ENCODE results near the gene CNTROB.
A peak's percentile ranks its signal among the peaks of the same experiment; 100 is the strongest.
"Not testable (repeated sequence)": the region's sequence is repeated elsewhere in the genome, so short reads cannot be mapped to it uniquely, and the experiment has no call there.

Gene CNTROB

GRCh38 chr17:7947651-7948050 is 15.6 kb downstream of the CNTROB start:
- no peak for DNase-seq

GRCh38 chr17:7950578-7950977 is 18.6 kb downstream of the CNTROB start:
- DNase-seq = no peak

- no peak for DNase-seq
Measured at GRCh38 chr17:7951143-7951792, 19.3 kb downstream of the CNTROB start.

GRCh38 chr17:7953266-7953665 is 21.3 kb downstream of the CNTROB start:
- not testable (repeated sequence) for DNase-seq

GRCh38 chr17:7955414-7956227 is 23.6 kb downstream of the CNTROB start:
- no peak for DNase-seq

DNA sequence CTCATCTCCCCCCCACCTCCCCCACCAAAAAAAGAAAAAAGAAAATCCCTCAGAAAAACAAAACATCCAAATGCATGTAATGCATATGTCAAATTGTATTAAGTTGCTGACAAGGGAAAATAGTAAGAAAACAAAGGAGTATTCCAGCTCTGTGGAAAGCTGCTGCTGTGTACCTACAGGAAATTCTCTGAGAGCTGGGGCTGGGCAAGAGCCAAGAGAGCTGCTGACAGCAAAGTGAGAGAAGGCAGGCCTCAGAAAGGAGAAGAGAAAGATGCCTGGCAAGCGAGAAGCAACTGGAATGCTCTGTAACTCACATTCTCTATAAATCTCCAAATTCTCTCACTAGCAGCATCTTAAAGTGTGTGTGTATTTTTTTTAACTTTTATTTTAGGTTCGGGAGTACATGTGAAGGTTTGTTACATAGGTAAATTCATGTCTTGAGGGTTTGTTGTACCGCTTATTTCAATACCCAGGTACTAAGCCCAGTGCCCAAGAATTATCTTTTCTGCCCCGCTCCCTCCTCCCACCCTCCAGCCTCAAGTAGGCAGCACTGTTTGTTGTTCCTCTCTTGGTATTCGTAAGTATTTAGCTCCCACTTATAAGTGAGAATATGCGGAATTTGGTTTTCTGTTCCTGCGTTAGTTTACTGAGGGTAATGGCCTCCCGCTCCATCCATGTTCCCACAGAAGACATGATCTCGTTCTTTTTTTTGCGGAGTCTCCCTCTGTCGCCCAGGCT is 24.4 kb downstream of the CNTROB start:
- DNase-seq = no peak

DNA sequence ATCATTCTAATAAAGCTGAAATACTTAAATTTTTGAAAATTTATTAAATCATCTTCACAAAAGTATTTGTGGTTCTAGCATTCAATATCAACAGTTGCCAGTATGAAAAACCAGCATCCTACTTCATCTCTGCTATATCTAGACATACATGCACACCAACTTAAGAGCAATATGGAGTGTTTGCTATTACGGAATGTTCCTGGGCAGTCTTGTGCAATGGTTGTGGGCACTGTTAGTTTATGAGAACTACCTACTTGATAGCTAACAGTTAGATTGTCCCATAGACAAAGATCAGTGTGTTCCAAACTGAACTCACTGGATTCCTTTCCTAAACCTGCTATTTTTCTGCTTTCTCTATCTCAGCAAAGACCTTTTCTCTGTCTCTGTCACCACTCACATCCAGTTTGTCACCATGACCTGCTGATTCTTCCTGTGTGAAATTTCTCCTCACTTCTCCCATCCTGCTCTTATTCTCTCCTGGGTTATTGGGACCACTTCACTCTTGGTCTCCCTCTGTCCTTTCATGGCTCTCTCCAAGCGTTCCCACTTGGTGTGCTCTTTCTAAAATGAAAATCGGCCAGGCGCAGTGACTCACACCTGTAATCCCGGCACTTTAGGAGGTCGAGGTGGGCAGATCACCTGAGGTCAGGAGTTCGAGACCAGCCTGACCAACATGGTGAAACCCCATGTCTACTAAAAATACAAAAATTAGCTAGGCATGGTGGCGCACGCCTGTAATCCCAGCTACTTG is 27.7 kb downstream of the CNTROB start:
- DNase-seq = no peak

GRCh38 chr17:7961421-7961820 is 29.4 kb downstream of the CNTROB start:
- DNase-seq = no peak

- DNase-seq = no peak
Measured at GRCh38 chr17:7967751-7968150, 35.7 kb downstream of the CNTROB start.

DNA sequence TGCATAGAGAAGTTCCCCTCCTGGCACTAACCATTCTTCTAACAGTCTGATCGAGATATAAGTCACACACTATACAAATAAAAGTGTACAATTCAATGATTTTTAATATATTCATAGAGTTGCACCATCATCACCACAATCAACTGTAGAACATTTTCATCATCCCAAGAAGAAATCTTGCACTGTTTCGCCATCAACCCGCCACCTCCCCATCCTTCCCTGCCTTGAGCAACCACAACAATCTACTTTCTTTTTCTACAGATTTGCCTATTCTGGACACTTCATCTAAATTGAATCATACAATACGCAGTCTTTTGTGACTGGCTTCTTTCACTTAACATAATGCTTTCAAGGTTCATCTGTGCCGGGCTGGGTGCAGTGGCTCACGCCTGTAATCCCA is 37.4 kb downstream of the CNTROB start:
- no peak for DNase-seq

GRCh38 chr17:7971651-7972050 is 39.6 kb downstream of the CNTROB start:
- DNase-seq = no peak

DNA sequence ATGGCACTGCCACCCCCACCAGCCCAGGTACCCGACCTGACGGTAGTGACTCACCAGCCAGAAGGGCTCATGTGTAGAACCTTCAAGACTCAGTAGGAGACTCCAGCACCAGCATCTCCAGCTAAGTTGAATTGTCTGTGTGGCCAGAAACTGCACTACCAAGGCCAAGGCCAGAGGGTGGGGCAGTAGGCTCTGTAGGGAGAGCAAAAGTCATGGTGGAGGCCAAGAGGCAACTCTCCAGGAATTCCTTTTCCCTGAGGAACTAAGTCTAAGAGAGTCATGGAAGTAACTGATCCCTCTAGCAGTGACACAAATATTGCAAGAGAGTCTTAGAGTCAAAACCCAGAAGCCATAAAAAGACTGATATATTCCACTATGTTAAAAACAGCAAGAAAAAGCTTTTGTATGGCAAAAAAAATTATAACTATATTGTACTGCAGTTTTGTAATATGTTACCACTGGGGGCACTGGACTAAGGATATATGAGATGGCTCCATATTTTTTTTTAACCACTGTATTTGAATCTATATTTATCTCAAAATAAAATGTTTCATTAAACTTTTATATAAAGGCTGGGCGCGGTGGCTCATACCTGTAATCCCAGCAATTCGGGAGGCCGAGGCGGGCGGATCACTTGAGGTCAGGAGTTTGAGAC is 40.3 kb downstream of the CNTROB start:
- no peak for DNase-seq

DNA sequence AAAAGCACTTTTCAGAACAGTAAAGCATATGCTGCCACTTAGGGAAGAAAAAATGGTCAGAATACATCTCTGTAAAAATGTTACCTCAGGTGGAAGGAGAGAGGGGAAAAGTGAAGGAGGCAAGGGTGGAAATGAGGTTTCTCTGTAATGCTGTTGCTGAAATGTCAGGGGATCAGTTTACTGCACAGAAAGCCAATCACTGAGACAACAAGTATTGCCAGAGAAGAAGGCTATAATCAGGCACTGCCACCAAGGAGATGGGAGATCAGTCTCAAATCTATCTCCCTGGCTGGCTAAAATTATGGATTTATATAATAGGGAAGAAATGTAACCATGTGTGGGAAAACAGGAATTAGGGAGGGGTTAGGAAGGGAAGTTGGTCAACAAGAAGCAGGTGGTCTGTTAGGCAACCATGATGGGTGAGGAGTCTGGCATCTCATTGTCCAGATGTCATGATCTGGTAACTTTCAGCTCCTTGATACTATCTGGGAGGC is 42.7 kb downstream of the CNTROB start:
- DNase-seq = no peak

GRCh38 chr17:7977039-7977438 is 45.0 kb downstream of the CNTROB start:
- no peak for DNase-seq

- no peak for DNase-seq
Measured at GRCh38 chr17:7977805-7978204, 45.8 kb downstream of the CNTROB start.

- no peak for DNase-seq
Measured at GRCh38 chr17:7982173-7982572, 50.2 kb downstream of the CNTROB start.

DNA sequence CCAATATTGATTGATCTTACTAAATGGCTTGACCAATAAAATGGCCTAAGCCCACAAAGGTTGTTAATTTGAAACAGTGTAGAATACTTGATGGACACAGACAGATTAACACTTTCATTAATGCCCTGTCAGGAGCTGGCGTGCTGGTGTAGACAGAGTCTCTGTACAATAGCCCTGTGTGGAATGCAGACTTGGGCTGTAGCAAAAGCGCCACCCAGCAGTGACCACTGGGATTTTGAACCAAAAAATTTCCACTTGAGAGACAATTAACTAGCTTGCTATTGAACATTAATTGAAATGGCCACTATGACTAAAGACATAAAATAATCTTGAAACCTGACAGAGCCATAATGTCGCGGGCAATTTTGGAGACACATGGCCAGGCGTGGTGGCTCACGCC is 50.7 kb downstream of the CNTROB start:
- DNase-seq = no peak

DNA sequence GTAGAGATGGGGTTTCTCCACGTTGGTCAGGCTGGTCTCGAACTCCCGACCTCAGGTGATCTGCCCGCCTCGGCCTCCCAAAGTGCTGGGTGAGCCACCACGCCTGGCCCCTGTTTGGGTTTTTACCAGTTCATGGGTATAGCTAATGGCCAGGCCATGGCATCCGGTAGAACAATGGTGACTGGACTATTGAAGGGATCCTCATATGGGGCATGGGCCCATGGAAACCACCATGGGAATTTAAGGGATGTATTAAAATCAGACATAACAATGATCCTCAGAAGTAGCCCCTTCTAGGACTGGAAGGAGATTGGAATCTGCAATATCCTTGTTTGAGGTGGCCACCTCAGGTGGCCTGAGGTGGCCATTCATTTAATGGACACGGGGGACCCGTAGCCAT is 52.9 kb downstream of the CNTROB start:
- DNase-seq = no peak

DNA sequence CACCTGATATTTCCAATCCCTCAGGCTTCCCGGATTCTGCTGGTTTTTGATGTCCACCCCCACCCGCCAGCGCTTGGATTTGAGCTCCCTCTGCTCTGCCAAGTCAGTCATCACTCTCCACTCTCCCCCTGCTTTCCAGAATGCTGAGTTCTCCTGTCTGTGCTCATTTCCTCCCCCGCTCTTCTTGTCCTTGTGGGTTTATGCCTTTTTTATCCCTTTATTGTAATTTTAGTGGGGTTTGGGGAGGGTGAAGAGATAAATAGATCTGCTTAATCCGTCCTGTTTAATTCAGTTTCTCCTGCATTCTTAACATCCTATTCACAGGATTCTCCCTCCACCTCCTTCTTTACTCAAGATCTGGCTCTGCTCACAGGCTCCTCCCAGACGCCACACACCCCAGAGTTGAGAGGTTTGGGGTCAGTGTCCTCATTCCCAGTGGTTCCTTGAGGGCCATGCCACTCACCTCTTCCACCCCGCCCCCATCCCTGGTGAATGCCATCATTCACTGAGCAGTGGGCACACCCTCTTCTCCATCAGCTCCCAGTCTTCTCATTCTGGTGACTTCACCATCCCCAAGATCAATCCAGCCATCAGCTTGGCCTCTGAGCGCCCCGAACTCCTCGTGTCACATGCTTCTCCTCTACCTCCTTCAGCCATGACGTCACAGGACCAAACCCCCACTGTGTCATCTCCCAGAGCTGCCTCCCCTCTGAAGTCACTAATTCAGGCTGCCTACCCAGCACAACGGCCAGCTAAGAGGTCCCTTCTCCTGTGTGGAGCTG is 55.3 kb downstream of the CNTROB start:
- DNase-seq = no peak

DNA sequence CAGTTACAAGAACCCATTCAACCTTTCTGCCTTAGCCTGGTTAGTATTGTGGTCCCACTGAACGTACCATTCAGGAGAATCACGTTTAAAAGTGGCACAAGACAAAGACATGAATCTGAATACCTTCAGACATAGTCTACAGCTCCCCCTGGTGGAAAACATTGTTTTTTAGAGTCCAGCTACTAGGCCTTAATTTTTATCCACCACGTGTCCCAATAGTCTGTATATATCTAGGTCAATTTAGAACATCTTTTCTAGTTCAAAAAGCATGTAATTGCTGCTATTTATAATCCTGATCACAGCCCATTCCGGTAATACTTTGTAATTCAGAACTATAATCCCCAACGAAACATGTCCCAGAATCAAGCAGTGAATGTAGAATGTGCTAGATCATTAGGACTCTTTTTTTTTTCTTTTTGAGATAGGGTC is 56.8 kb downstream of the CNTROB start:
- DNase-seq = peak; percentile 79
